Epithelial cell of proximal tubule (primary cell): Measurements from ENCODE around the gene COPA. TPM values are rescaled to one million over a fixed set of nuclear protein-coding genes. Genes with fewer than 3 reads are reported as not detected.
"Not testable (repeated sequence)": the region's sequence is repeated elsewhere in the genome, so short reads cannot be mapped to it uniquely, and the experiment has no call there.

Experiments used
- DNase-seq: peaks from one replicate; pipeline ENCODE4 v3.0.0-alpha.2; 2011; ENCODE audit warnings: low read depth
- H3K4me3 ChIP-seq: 2 replicates; pipeline ENCODE4 v1.5.1; 2011; ENCODE audit warnings: low read depth, mild to moderate bottlenecking, low read length
- total RNA-seq: library from RNA; depleted of rRNA; stranded (reverse); fragments of >200 nt; gene quantifications from 2 replicates; pipeline ENCODE4 v1.2.3, GENCODE V29; 2015
- TF ChIP-seq, protein P1 (sequence below): conservative IDR thresholded peaks from 2 replicates; pipeline ENCODE4 v1.5.1; 2012; ENCODE audit warnings: low read depth, mild to moderate bottlenecking, low read length

COPA gene
- total RNA-seq = 89.7 and 96.7 TPM in 2 replicates

- H3K4me3 ChIP-seq = peak within 1 kb of the TSS; percentile 91
- TF ChIP-seq, protein P1, sequence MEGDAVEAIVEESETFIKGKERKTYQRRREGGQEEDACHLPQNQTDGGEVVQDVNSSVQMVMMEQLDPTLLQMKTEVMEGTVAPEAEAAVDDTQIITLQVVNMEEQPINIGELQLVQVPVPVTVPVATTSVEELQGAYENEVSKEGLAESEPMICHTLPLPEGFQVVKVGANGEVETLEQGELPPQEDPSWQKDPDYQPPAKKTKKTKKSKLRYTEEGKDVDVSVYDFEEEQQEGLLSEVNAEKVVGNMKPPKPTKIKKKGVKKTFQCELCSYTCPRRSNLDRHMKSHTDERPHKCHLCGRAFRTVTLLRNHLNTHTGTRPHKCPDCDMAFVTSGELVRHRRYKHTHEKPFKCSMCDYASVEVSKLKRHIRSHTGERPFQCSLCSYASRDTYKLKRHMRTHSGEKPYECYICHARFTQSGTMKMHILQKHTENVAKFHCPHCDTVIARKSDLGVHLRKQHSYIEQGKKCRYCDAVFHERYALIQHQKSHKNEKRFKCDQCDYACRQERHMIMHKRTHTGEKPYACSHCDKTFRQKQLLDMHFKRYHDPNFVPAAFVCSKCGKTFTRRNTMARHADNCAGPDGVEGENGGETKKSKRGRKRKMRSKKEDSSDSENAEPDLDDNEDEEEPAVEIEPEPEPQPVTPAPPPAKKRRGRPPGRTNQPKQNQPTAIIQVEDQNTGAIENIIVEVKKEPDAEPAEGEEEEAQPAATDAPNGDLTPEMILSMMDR = no peak
- DNase-seq = peak; percentile 66
Measured at GRCh38 chr1:160342953-160343869, at the start of gene COPA, which contains the start of gene NCSTN. COPA (minus strand) TSS chr1:160343250; CDS start chr1:160343170, 80 bp downstream. NCSTN (plus strand) TSS chr1:160343383; CDS start chr1:160343397, 14 bp downstream.

DNA sequence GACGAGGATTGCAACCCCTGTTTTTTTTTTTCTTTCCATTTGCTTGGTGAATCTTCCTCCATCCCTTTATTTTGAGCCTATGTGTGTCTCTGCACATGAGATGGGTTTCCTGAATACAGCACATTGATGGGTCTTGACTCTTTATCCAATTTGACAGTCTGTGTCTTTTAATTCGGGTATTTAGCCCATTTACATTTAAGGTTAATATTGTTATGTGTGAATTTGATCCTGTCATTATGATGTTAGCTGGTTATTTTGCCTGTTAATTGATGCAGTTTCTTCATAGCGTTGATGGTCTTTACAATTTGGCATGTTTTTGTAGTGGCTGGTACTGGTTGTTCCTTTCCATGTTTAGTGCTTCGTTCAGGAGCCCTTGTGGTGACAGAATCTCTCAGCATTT, 45.4 kb upstream of the COPA start:
- not testable (repeated sequence) for H3K4me3 ChIP-seq, DNase-seq

DNA sequence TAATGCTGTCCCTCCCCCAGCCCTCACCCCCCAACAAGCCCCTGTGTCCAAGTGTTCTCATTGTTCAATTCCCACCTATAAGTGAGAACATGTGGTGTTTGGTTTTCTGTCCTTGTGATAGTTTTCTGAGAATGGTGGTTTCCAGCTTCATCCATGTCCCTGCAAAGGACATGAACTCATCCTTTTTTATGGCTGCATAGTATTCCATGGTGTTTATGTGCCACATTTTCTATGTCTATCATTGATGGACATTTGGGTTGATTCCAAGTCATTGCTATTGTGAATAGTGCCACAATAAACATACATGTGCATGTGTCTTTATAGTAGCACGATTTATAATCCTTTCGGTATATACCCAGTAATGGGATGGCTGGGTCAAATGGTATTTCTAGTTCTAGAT, 41.8 kb upstream of the COPA start:
- not testable (repeated sequence) for H3K4me3 ChIP-seq, DNase-seq

- no peak overlapping the region for H3K4me3 ChIP-seq
- no peak for DNase-seq
Measured at GRCh38 chr1:160377585-160378206, 34.6 kb upstream of the COPA start.

GRCh38 chr1:160376525-160377131, 33.6 kb upstream of the COPA start:
- H3K4me3 ChIP-seq = no peak overlapping the region
- TF ChIP-seq, protein P1 = peak; percentile 96
- peak; percentile 15 for DNase-seq

More at GRCh38 chr1:160377585-160378206, 34.6 kb upstream of the COPA start:
- TF ChIP-seq, protein P1 = no peak

- TF ChIP-seq, protein P1 = no peak
- DNase-seq = no peak
- no peak overlapping the region for H3K4me3 ChIP-seq
Measured at GRCh38 chr1:160375788-160376524, 32.9 kb upstream of the COPA start.

GRCh38 chr1:160374306-160375110, 31.5 kb upstream of the COPA start:
- no peak overlapping the region for H3K4me3 ChIP-seq
- TF ChIP-seq, protein P1 = no peak
- DNase-seq = no peak
